ENCODE data around the gene SLC7A6OS.

DNA sequence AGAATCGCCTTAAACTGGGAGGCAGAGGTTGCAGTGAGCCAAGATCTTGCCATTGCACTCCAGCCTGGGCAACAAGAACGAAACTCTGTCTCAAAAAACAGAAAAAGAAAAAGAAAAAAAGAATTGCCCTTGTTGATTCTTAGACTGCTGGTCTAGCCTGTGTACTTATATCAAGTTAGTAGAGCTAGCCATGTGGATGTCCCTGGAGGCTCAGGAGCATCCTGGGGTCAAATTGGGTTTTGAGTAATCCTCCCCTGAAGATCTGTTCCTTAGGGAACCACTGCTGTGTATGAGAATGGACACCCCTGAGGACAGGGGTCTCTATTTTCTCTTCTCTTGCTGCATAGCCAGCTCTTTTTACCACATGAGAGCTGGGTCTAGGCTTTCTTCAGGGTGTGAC, 21.5 kb downstream of the SLC7A6OS start:
- TF ChIP-seq, protein P1, sequence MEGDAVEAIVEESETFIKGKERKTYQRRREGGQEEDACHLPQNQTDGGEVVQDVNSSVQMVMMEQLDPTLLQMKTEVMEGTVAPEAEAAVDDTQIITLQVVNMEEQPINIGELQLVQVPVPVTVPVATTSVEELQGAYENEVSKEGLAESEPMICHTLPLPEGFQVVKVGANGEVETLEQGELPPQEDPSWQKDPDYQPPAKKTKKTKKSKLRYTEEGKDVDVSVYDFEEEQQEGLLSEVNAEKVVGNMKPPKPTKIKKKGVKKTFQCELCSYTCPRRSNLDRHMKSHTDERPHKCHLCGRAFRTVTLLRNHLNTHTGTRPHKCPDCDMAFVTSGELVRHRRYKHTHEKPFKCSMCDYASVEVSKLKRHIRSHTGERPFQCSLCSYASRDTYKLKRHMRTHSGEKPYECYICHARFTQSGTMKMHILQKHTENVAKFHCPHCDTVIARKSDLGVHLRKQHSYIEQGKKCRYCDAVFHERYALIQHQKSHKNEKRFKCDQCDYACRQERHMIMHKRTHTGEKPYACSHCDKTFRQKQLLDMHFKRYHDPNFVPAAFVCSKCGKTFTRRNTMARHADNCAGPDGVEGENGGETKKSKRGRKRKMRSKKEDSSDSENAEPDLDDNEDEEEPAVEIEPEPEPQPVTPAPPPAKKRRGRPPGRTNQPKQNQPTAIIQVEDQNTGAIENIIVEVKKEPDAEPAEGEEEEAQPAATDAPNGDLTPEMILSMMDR (conservative IDR thresholded peaks at IDR 0.05; ENCODE audit: low read depth, low read length), result no peak
- TF ChIP-seq EZH2 (IDR thresholded peaks at IDR 0.05; ENCODE audit: borderline replicate concordance, low read depth, low read length, poor library complexity, severe bottlenecking), result no peak
